IMR-90 (cell line): ENCODE results near the gene MTUS2. TPM values are rescaled to one million over a fixed set of nuclear protein-coding genes. Genes with fewer than 3 reads are reported as not detected.

Source experiments
- ATAC-seq: fragments of 200-7000 bp; cut with Tn5 transposase; 2 replicates; pipeline ENCODE4 v1.9.1; 2020; ENCODE audit warnings: low read depth, mild to moderate bottlenecking, moderate library complexity
- BruUV-seq: library from RNA; stranded (reverse); fragments of 400-500 nt; replicated peaks from 2 replicates; lab custom pipeline; 2021; lab: Mats Ljungman, UMichigan
- CTCF ChIA-PET: fragments of 300-600 bp; formaldehyde crosslinking; extraction: SDS; loops from one replicate; lab custom pipeline; 2021; ENCODE audit warnings: antibody characterized with exemption; lab: Yijun Ruan, JAX
- POLR2A ChIA-PET: fragments of 300-600 bp; sonication (Branson Sonifier 250); formaldehyde crosslinking; loops from one replicate; lab custom pipeline; 2022; ENCODE audit warnings: antibody characterized with exemption; ENCODE audit not compliant: unreplicated experiment; lab: Charles Lee
- DNase-seq: peaks from one replicate; pipeline ENCODE4 v3.0.0; 2013
- H2AFZ ChIP-seq: replicated peaks from 2 replicates; pipeline ENCODE3; 2013; ENCODE audit warnings: low read length, mild to moderate bottlenecking; ENCODE audit not compliant: poor library complexity
- H2AK5ac ChIP-seq: 2 replicates; pipeline ENCODE4 v1.6.1; 2013; ENCODE audit warnings: low read depth, low read length, inconsistent platforms
- H2AK9ac ChIP-seq: replicated peaks from 2 replicates; pipeline ENCODE3; 2013; ENCODE audit warnings: mild to moderate bottlenecking, low read depth, low read length, moderate library complexity; ENCODE audit not compliant: poor library complexity
- H2BK120ac ChIP-seq: 2 replicates; pipeline ENCODE4 v1.6.1; 2013; ENCODE audit warnings: low read depth, low read length, inconsistent platforms
- H2BK15ac ChIP-seq: 3 replicates; pipeline ENCODE4 v1.6.1; 2013; ENCODE audit warnings: low read depth, low read length, inconsistent platforms
- H2BK20ac ChIP-seq: 2 replicates; pipeline ENCODE4 v1.6.1; 2013; ENCODE audit warnings: low read depth, mild to moderate bottlenecking, inconsistent platforms, low read length, moderate library complexity
- H2BK5ac ChIP-seq: 2 replicates; pipeline ENCODE4 v1.6.1; 2013; ENCODE audit warnings: mild to moderate bottlenecking, low read depth, low read length, inconsistent platforms; ENCODE audit not compliant: poor library complexity, severe bottlenecking
- H3K14ac ChIP-seq: replicated peaks from 2 replicates; pipeline ENCODE4 v1.6.1; 2013; ENCODE audit warnings: low read depth, low read length, inconsistent platforms
- H3K18ac ChIP-seq: 2 replicates; pipeline ENCODE4 v1.6.1; 2013; ENCODE audit warnings: low read depth, low read length, control low read depth
- H3K23ac ChIP-seq: 2 replicates; pipeline ENCODE4 v1.6.1; 2013; ENCODE audit warnings: low read depth, low read length, inconsistent platforms
- H3K27ac ChIP-seq: 2 replicates; pipeline ENCODE4 v1.5.1; 2013; ENCODE audit warnings: mild to moderate bottlenecking, control low read depth, low read length; ENCODE audit not compliant: insufficient read depth
- H3K27me3 ChIP-seq: 2 replicates; pipeline ENCODE4 v1.6.1; 2013; ENCODE audit warnings: low read length; ENCODE audit not compliant: control insufficient read depth, insufficient read depth
- H3K36me3 ChIP-seq: 2 replicates; pipeline ENCODE4 v1.6.1; 2013; ENCODE audit warnings: low read length, mixed read lengths; ENCODE audit not compliant: control insufficient read depth, insufficient read depth
- H3K4ac ChIP-seq: 2 replicates; pipeline ENCODE4 v1.6.1; 2013; ENCODE audit warnings: low read depth, low read length, inconsistent platforms
- H3K4me1 ChIP-seq: 2 replicates; pipeline ENCODE4 v1.6.1; 2013; ENCODE audit warnings: low read length, mixed read lengths; ENCODE audit not compliant: control insufficient read depth, insufficient read depth
- H3K4me2 ChIP-seq: 2 replicates; pipeline ENCODE4 v1.6.1; 2013; ENCODE audit warnings: low read depth, mild to moderate bottlenecking, control low read depth, low read length, moderate library complexity
- H3K4me3 ChIP-seq: 2 replicates; pipeline ENCODE4 v1.5.1; 2013; ENCODE audit warnings: low read depth, mild to moderate bottlenecking, control low read depth, low read length, moderate library complexity; ENCODE audit not compliant: insufficient read depth
- H3K56ac ChIP-seq: 2 replicates; pipeline ENCODE4 v1.6.1; 2013; ENCODE audit warnings: low read length, inconsistent platforms; ENCODE audit not compliant: insufficient read depth; ENCODE audit errors: extremely low read depth
- H3K79me1 ChIP-seq, 2 experiments: 2 replicates each; pipeline ENCODE4 v1.6.1; 2013; ENCODE audit warnings: low read length in 2 of 2, inconsistent platforms in 1 of 2, low read depth in 1 of 2
- H3K9ac ChIP-seq: 2 replicates; pipeline ENCODE4 v1.6.1; 2013; ENCODE audit warnings: low read depth, low read length, control low read depth
- H3K9me1 ChIP-seq: 2 replicates; pipeline ENCODE4 v1.6.1; 2013; ENCODE audit warnings: low read length, inconsistent platforms; ENCODE audit not compliant: insufficient read depth
- H3K9me3 ChIP-seq: 2 replicates; pipeline ENCODE4 v1.6.1; 2013; ENCODE audit warnings: low read length; ENCODE audit not compliant: control insufficient read depth, insufficient read depth
- H4K20me1 ChIP-seq: 2 replicates; pipeline ENCODE4 v1.6.1; 2013; ENCODE audit warnings: low read length, inconsistent platforms; ENCODE audit not compliant: insufficient read depth
- H4K5ac ChIP-seq: 2 replicates; pipeline ENCODE4 v1.6.1; 2013; ENCODE audit warnings: mild to moderate bottlenecking, low read depth, low read length, control low read depth
- H4K8ac ChIP-seq, 2 experiments: 2 replicates each; pipeline ENCODE4 v1.6.1; 2013; ENCODE audit warnings: low read depth in 2 of 2, low read length in 2 of 2, control low read depth in 1 of 2, inconsistent platforms in 1 of 2
- H4K91ac ChIP-seq: 2 replicates; pipeline ENCODE4 v1.6.1; 2013; ENCODE audit warnings: low read depth, low read length, inconsistent platforms; ENCODE audit not compliant: insufficient read depth
- CEBPB ChIP-seq: IDR thresholded peaks from 2 replicates; pipeline ENCODE4 v1.6.1; 2012; ENCODE audit warnings: low read depth, low read length, improper control_type of control experiment
- CHD1 ChIP-seq: IDR thresholded peaks from 2 replicates; pipeline ENCODE4 v1.6.1; 2012; ENCODE audit warnings: low read depth, low read length, improper control_type of control experiment
- CTCF ChIP-seq: conservative IDR thresholded peaks from 2 replicates; pipeline ENCODE4 v1.5.1; 2012; ENCODE audit warnings: mild to moderate bottlenecking, low read depth, low read length, improper control_type of control experiment
- MAZ ChIP-seq: IDR thresholded peaks from 2 replicates; pipeline ENCODE4 v1.6.1; 2012; ENCODE audit warnings: low read depth, mild to moderate bottlenecking, low read length, improper control_type of control experiment, moderate library complexity, borderline replicate concordance
- MXI1 ChIP-seq: IDR thresholded peaks from 2 replicates; pipeline ENCODE4 v1.6.1; 2012; ENCODE audit warnings: low read depth, mild to moderate bottlenecking, low read length, moderate library complexity, borderline replicate concordance
- NFE2L2 ChIP-seq: fragments of 150-350 bp; IDR thresholded peaks from 2 replicates; pipeline ENCODE4 v1.6.1; 2016; ENCODE audit warnings: low read depth, mild to moderate bottlenecking, low read length
- RAD21 ChIP-seq: IDR thresholded peaks from 2 replicates; pipeline ENCODE4 v1.6.1; 2012; ENCODE audit warnings: low read length, improper control_type of control experiment
- RCOR1 ChIP-seq: IDR thresholded peaks from 2 replicates; pipeline ENCODE4 v1.6.1; 2012; ENCODE audit warnings: mild to moderate bottlenecking, low read length, improper control_type of control experiment; ENCODE audit not compliant: insufficient replicate concordance
- RFX5 ChIP-seq: IDR thresholded peaks from 2 replicates; pipeline ENCODE4 v1.8.0; 2012; ENCODE audit warnings: low read depth, mild to moderate bottlenecking, low read length, moderate library complexity
- WGBS, 2 experiments: methylation state at CpG; one replicate each; pipeline versions ENCODE4 v1.1.5 to v1.1.7; 2013; ENCODE audit warnings: missing lambda C conversion rate in 2 of 2; ENCODE audit not compliant: insufficient read length in 1 of 2; ENCODE audit errors: extremely low coverage in 2 of 2; 5-methylcytosine and 5-hydroxymethylcytosine counted together
- dilution Hi-C: fragments of 300-500 bp; cut with HindIII; formaldehyde crosslinking; loops from one replicate; pipeline ENCODE4 v1.14.3; 2018; ENCODE audit warnings: low sequenced_read_pairs; ENCODE audit not compliant: unreplicated experiment
- in situ Hi-C: fragments of 300-500 bp; cut with MboI; formaldehyde crosslinking; loops from 3 replicates; pipeline ENCODE4 v1.14.3; 2019; ENCODE audit warnings: low sequenced_read_pairs, inconsistent platforms, mixed read lengths
- intact Hi-C: fragments of 100-400 bp; cut with micrococcal nuclease; formaldehyde crosslinking; loops from 2 replicates; pipeline ENCODE4 v1.10.0; 2022
- polyA plus RNA-seq, 3 experiments: library from polyadenylated mRNA; depleted of rRNA; stranded (reverse); fragments of >200 nt; gene quantifications; 2 replicates each; pipeline ENCODE4 v1.2.3, GENCODE V29; 2012; ENCODE audit warnings: low replicate concordance in 1 of 3
- total RNA-seq: library from RNA; depleted of rRNA; stranded (reverse); fragments of >200 nt; gene quantifications from 2 replicates; pipeline ENCODE4 v1.2.3, GENCODE V29; 2012
- TF ChIP-seq, protein P1 (sequence below): fragments of 150-350 bp; IDR thresholded peaks from 2 replicates; pipeline ENCODE4 v1.6.1; 2016; ENCODE audit warnings: low read depth, mild to moderate bottlenecking, low read length, moderate library complexity, borderline replicate concordance
- TF ChIP-seq, protein P2 (sequence below): fragments of 150-350 bp; IDR thresholded peaks from 2 replicates; pipeline ENCODE4 v1.6.1; 2017; ENCODE audit warnings: mild to moderate bottlenecking, antibody characterized with exemption, low read length, low read depth

MTUS2 gene
- total and polyA plus RNA-seq, 2 of the 4 experiments (the other 2 are of a cell fraction) = under 0.01 to 0.02 TPM

- Histone ChIP-seq H3K79me1 (no peaks in the 10 kb centered on the region), H2AK9ac (no peak overlapping the region), H3K9ac (no peak overlapping the region), H3K18ac (no peak overlapping the region), H3K36me3 (no peaks in the 10 kb centered on the region), H4K91ac (no peak overlapping the region), H4K8ac (no peak overlapping the region), H3K27ac (no peak overlapping the region), H2AK5ac (no peak overlapping the region), H2BK15ac (no peak overlapping the region), H3K9me3 (no peaks in the 10 kb centered on the region), H4K5ac (no peak overlapping the region), H4K20me1 (no peaks in the 10 kb centered on the region), H3K4me1 (no peaks in the 10 kb centered on the region), H3K23ac (no peak overlapping the region), H3K27me3 (peaks cover 28% of the 10 kb centered on the region), H2BK120ac (no peak overlapping the region), H3K4ac (no peak overlapping the region), H3K4me3 (no peak overlapping the region), H2BK20ac (no peak overlapping the region), H2AFZ (no peak overlapping the region), H3K9me1 (no peaks in the 10 kb centered on the region), H2BK5ac (no peak overlapping the region), H3K56ac (no peak overlapping the region), H3K14ac (no peak overlapping the region), H3K4me2 (no peak overlapping the region)
- TF ChIP-seq CHD1 (no peak), MAZ (no peak), RFX5 (no peak), MXI1 (no peak), RAD21 (no peak), CTCF (no peak), CEBPB (no peak), NFE2L2 (no peak), RCOR1 (no peak)
- TF ChIP-seq, protein P1, sequence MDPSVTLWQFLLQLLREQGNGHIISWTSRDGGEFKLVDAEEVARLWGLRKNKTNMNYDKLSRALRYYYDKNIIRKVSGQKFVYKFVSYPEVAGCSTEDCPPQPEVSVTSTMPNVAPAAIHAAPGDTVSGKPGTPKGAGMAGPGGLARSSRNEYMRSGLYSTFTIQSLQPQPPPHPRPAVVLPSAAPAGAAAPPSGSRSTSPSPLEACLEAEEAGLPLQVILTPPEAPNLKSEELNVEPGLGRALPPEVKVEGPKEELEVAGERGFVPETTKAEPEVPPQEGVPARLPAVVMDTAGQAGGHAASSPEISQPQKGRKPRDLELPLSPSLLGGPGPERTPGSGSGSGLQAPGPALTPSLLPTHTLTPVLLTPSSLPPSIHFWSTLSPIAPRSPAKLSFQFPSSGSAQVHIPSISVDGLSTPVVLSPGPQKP = no peak
- TF ChIP-seq, protein P2, sequence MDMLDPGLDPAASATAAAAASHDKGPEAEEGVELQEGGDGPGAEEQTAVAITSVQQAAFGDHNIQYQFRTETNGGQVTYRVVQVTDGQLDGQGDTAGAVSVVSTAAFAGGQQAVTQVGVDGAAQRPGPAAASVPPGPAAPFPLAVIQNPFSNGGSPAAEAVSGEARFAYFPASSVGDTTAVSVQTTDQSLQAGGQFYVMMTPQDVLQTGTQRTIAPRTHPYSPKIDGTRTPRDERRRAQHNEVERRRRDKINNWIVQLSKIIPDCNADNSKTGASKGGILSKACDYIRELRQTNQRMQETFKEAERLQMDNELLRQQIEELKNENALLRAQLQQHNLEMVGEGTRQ = no peak
- in situ Hi-C loops = no loop called here
- no CpG with 5 or more reads among the region's 2 CpGs for WGBS, 2 experiments
- no peak for DNase-seq
- dilution Hi-C loops = no loop called here
- no peak for ATAC-seq
- CTCF ChIA-PET = no interaction called here
- POLR2A ChIA-PET = no interaction called here
- BruUV-seq = no TSS peak
- intact Hi-C loops = no loop called here
These were observed 628.0 kb downstream of the MTUS2 start for GRCh38 chr13:29448174-29448573.
